ENCODE data around the gene MAD1L1. TPM values are rescaled to one million over a fixed set of nuclear protein-coding genes. Genes with fewer than 3 reads are reported as not detected.
A peak's percentile ranks its signal among the peaks of the same experiment; 100 is the strongest.
"Not testable (repeated sequence)": the region's sequence is repeated elsewhere in the genome, so short reads cannot be mapped to it uniquely, and the experiment has no call there.

The MAD1L1 gene
- polyA plus RNA-seq, 3 donors from 2014 or later = 85.0 to 166 (median 97.0) TPM

- Mint-ChIP-seq H3K36me3 (peaks cover 0 to 8% (median 0%) of the 10 kb centered on the region in 3 donors), H3K4me1 (peaks cover 12 to 17% of the 10 kb centered on the region in 2 donors), H3K27me3 (ENCODE audit: low read depth in 3 of 3) (no peaks in the 10 kb centered on the region), H3K27ac (peak overlapping the region in 1 of 6 donors; percentile 50), H3K4me3 (no peak overlapping the region), H3K9me3 (no peaks in the 10 kb centered on the region)
- DNase-seq = no peak
Observed at GRCh38 chr7:1848911-1849311, 383.8 kb downstream of the MAD1L1 start.

- Mint-ChIP-seq H3K4me3 (no peak overlapping the region), H3K4me1 (peaks cover 10 to 12% of the 10 kb centered on the region in 2 donors), H3K36me3 (peaks cover 0 to 11% (median 2%) of the 10 kb centered on the region in 3 donors), H3K9me3 (no peaks in the 10 kb centered on the region), H3K27me3 (ENCODE audit: low read depth in 3 of 3) (no peaks in the 10 kb centered on the region), H3K27ac (no peak overlapping the region)
- no peak for DNase-seq
Observed at GRCh38 chr7:1848013-1848640, 384.6 kb downstream of the MAD1L1 start.

- Mint-ChIP-seq H3K36me3 (peaks cover 0 to 12% (median 3%) of the 10 kb centered on the region in 3 donors), H3K27me3 (ENCODE audit: low read depth in 3 of 3) (no peaks in the 10 kb centered on the region), H3K9me3 (no peaks in the 10 kb centered on the region), H3K4me1 (peaks cover 4 to 9% of the 10 kb centered on the region in 2 donors), H3K27ac (peak overlapping the region in 1 of 6 donors; percentile 39), H3K4me3 (no peak overlapping the region)
- no peak for DNase-seq
Observed at GRCh38 chr7:1847260-1848001, 385.3 kb downstream of the MAD1L1 start.

- no peak for DNase-seq
- H3K27ac Mint-ChIP-seq = no peak overlapping the region
Observed at GRCh38 chr7:1846331-1847065, 386.2 kb downstream of the MAD1L1 start.

GRCh38 chr7:1845536-1846311, 387.0 kb downstream of the MAD1L1 start:
- Mint-ChIP-seq H3K27ac (no peak overlapping the region), H3K4me3 (no peak overlapping the region), H3K36me3 (peaks cover 0 to 12% (median 3%) of the 10 kb centered on the region in 3 donors), H3K4me1 (peaks cover 0 to 6% of the 10 kb centered on the region in 2 donors), H3K9me3 (no peaks in the 10 kb centered on the region), H3K27me3 (ENCODE audit: low read depth in 3 of 3) (no peaks in the 10 kb centered on the region)
- no peak for DNase-seq

More at GRCh38 chr7:1846331-1847065, 386.2 kb downstream of the MAD1L1 start:
- H3K4me1 Mint-ChIP-seq = peaks cover 2 to 7% of the 10 kb centered on the region in 2 donors
- H3K9me3 Mint-ChIP-seq = no peaks in the 10 kb centered on the region
- H3K4me3 Mint-ChIP-seq = no peak overlapping the region
- no peaks in the 10 kb centered on the region for H3K27me3 Mint-ChIP-seq (ENCODE audit: low read depth in 3 of 3)
- H3K36me3 Mint-ChIP-seq = peaks cover 0 to 12% (median 3%) of the 10 kb centered on the region in 3 donors

- Mint-ChIP-seq H3K27me3 (ENCODE audit: low read depth in 3 of 3) (no peaks in the 10 kb centered on the region), H3K9me3 (no peaks in the 10 kb centered on the region), H3K4me3 (no peak overlapping the region), H3K36me3 (peaks cover 0 to 12% (median 3%) of the 10 kb centered on the region in 3 donors), H3K27ac (no peak overlapping the region), H3K4me1 (peaks cover 0 to 10% of the 10 kb centered on the region in 2 donors)
- no peak for DNase-seq
Observed at GRCh38 chr7:1844951-1845390, 387.8 kb downstream of the MAD1L1 start.

GRCh38 chr7:1844336-1844950, 388.3 kb downstream of the MAD1L1 start:
- Mint-ChIP-seq H3K36me3 (peaks cover 0 to 12% (median 3%) of the 10 kb centered on the region in 3 donors), H3K4me1 (peaks cover 0 to 11% of the 10 kb centered on the region in 2 donors), H3K27ac (no peak overlapping the region), H3K9me3 (no peaks in the 10 kb centered on the region), H3K4me3 (no peak overlapping the region), H3K27me3 (ENCODE audit: low read depth in 3 of 3) (no peaks in the 10 kb centered on the region)
- no peak for DNase-seq

- Mint-ChIP-seq H3K27ac (no peak overlapping the region), H3K27me3 (ENCODE audit: low read depth in 3 of 3) (no peaks in the 10 kb centered on the region), H3K4me1 (peaks cover 0 to 11% of the 10 kb centered on the region in 2 donors), H3K36me3 (peaks cover 0 to 12% (median 3%) of the 10 kb centered on the region in 3 donors), H3K9me3 (no peaks in the 10 kb centered on the region), H3K4me3 (no peak overlapping the region)
- DNase-seq = no peak
Observed at GRCh38 chr7:1843921-1844335, 388.8 kb downstream of the MAD1L1 start.

- H3K27ac Mint-ChIP-seq = no peak overlapping the region
- H3K27me3 Mint-ChIP-seq (ENCODE audit: low read depth in 3 of 3) = no peaks in the 10 kb centered on the region
Observed at GRCh38 chr7:1843271-1843861, 389.4 kb downstream of the MAD1L1 start.

GRCh38 chr7:1842321-1843221, 390.2 kb downstream of the MAD1L1 start:
- H3K27me3 Mint-ChIP-seq (ENCODE audit: low read depth in 3 of 3) = no peaks in the 10 kb centered on the region
- no peak overlapping the region for H3K27ac Mint-ChIP-seq
- peaks cover 0 to 10% of the 10 kb centered on the region in 2 donors for H3K4me1 Mint-ChIP-seq
- no peaks in the 10 kb centered on the region for H3K9me3 Mint-ChIP-seq
- DNase-seq = no peak
- no peak overlapping the region for H3K4me3 Mint-ChIP-seq
- H3K36me3 Mint-ChIP-seq = peaks cover under 1 to 16% (median 9%) of the 10 kb centered on the region in 3 donors

More at GRCh38 chr7:1843271-1843861, 389.4 kb downstream of the MAD1L1 start:
- peaks cover 0 to 10% of the 10 kb centered on the region in 2 donors for H3K4me1 Mint-ChIP-seq
- H3K4me3 Mint-ChIP-seq = no peak overlapping the region
- no peaks in the 10 kb centered on the region for H3K9me3 Mint-ChIP-seq
- no peak for DNase-seq
- H3K36me3 Mint-ChIP-seq = peaks cover 0 to 12% (median 3%) of the 10 kb centered on the region in 3 donors

- DNase-seq; H3K4me3 Mint-ChIP-seq; H3K9me3 Mint-ChIP-seq; H3K27me3 Mint-ChIP-seq (ENCODE audit: low read depth in 3 of 3); H3K27ac Mint-ChIP-seq; H3K4me1 Mint-ChIP-seq: not testable (repeated sequence)
- H3K36me3 Mint-ChIP-seq = peaks cover 5 to 13% (median 9%) of the 10 kb centered on the region in 3 donors
Observed at GRCh38 chr7:1841286-1842021, 391.3 kb downstream of the MAD1L1 start.
